GM12872 (cell line): Measurements from ENCODE around the gene CAD.

ENCODE experiments used
- TF ChIP-seq, protein P1 (sequence below): IDR thresholded peaks from 3 replicates; pipeline ENCODE4 v1.5.1; 2011; ENCODE audit warnings: low read depth, mild to moderate bottlenecking, low read length, moderate library complexity; ENCODE audit not compliant: insufficient read depth

CAD gene

GRCh38 chr2:27206346-27206745, 10.8 kb upstream of the CAD start:
- TF ChIP-seq, protein P1, sequence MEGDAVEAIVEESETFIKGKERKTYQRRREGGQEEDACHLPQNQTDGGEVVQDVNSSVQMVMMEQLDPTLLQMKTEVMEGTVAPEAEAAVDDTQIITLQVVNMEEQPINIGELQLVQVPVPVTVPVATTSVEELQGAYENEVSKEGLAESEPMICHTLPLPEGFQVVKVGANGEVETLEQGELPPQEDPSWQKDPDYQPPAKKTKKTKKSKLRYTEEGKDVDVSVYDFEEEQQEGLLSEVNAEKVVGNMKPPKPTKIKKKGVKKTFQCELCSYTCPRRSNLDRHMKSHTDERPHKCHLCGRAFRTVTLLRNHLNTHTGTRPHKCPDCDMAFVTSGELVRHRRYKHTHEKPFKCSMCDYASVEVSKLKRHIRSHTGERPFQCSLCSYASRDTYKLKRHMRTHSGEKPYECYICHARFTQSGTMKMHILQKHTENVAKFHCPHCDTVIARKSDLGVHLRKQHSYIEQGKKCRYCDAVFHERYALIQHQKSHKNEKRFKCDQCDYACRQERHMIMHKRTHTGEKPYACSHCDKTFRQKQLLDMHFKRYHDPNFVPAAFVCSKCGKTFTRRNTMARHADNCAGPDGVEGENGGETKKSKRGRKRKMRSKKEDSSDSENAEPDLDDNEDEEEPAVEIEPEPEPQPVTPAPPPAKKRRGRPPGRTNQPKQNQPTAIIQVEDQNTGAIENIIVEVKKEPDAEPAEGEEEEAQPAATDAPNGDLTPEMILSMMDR: no peak

DNA sequence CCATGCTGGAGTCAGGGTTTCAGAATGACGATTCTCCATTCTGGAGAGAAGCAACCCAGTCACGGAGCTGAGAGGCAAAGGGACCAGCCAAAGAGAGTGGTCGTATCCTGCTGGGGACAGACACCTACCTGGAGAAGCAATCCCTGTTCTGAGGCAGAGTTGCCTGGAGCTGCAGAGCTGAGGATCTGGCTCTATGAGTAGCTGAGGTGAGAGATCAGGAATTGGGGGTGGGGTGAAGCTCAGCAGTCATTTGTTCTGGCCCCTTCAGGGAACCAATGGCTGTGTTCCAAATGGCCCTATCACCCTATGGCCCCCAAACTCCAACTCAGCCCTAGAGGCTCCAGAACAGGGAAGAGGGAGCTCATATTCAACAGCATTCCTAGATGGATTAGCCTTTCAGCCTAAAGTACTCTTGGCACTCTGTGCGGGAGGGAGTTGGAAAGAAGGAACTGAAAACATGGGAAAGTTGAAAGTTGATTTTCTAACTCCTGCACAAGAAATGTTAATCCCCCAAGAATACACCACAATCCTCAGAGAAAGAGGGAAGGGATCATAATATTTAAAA, 8.6 kb upstream of the CAD start:
- TF ChIP-seq, protein P1: no peak

GRCh38 chr2:27209621-27210401, 7.4 kb upstream of the CAD start:
- TF ChIP-seq, protein P1: no peak

GRCh38 chr2:27211241-27211942, 5.8 kb upstream of the CAD start:
- TF ChIP-seq, protein P1: no peak

- TF ChIP-seq, protein P1: no peak
Measured at GRCh38 chr2:27211943-27212625, 5.1 kb upstream of the CAD start, which contains the start of the genes ATRAID and SLC5A6. Gene ATRAID (plus strand): TSS chr2:27212041. CDS start chr2:27212369, 328 bp downstream. Gene SLC5A6 (minus strand): TSS chr2:27212268. CDS start chr2:27207650, 4,618 bp downstream.

- TF ChIP-seq, protein P1: no peak
Measured at GRCh38 chr2:27212626-27213471, 4.3 kb upstream of the CAD start.
